C4-2B (cell line): Measurements from ENCODE around the gene PAH.

Source experiments
- CTCF ChIP-seq: fragments of 450-650 bp; conservative IDR thresholded peaks from 2 replicates; pipeline ENCODE4 v1.5.1; 2017; ENCODE audit warnings: mild to moderate bottlenecking
- ZFX ChIP-seq: fragments of 450-650 bp; IDR thresholded peaks from 2 replicates; pipeline ENCODE4 v1.6.1; 2017

GRCh38 chr12:102918840-102919239 lies 1.8 kb upstream of the PAH start:
- TF ChIP-seq CTCF (no peak), ZFX (no peak)
